C4-2B (cell line): ENCODE measurements around the gene CD83.

Experiments
- CTCF ChIP-seq: fragments of 450-650 bp; conservative IDR thresholded peaks from 2 replicates; pipeline ENCODE4 v1.5.1; 2017; ENCODE audit warnings: mild to moderate bottlenecking
- ZFX ChIP-seq: fragments of 450-650 bp; IDR thresholded peaks from 2 replicates; pipeline ENCODE4 v1.6.1; 2017

- TF ChIP-seq CTCF (no peak), ZFX (no peak)
Measured at GRCh38 chr6:14151773-14152172, 34.2 kb downstream of the CD83 start.
